Uterus (tissue), 4 donors: ENCODE results near the gene LTBP2. TPM values are rescaled to one million over a fixed set of nuclear protein-coding genes. Genes with fewer than 3 reads are reported as not detected.
A peak's percentile ranks its signal among the peaks of the same experiment; 100 is the strongest.

Source experiments
- DNase-seq, 2 donors: peaks; one replicate each; pipeline ENCODE4 v3.0.0-alpha.2; 2019 to 2020
- H3K27ac ChIP-seq, 2 donors: fragments of 200-600 bp; sonication (generic); 1 replicate in 1 of 2; 2 replicates in 1 of 2; pipeline ENCODE4 v1.5.1; 2016 to 2018
- H3K27me3 ChIP-seq, 2 donors: fragments of 200-600 bp; sonication (generic); one replicate each; pipeline ENCODE4 v1.5.1; 2018 to 2019; ENCODE audit warnings: control low read depth in 1 of 2
- H3K36me3 ChIP-seq, 2 donors: fragments of 200-600 bp; sonication (generic); one replicate each; pipeline ENCODE4 v1.5.1; 2019; ENCODE audit warnings: control low read depth in 1 of 2
- H3K4me1 ChIP-seq, 2 donors: fragments of 200-600 bp; sonication (generic); one replicate each; pipeline ENCODE4 v1.5.1; 2018 to 2019; ENCODE audit warnings: control low read depth in 1 of 2
- H3K4me3 ChIP-seq, 2 donors: fragments of 200-600 bp; sonication (generic); 1 replicate in 1 of 2; 2 replicates in 1 of 2; pipeline ENCODE4 v1.5.1; 2018 to 2019; ENCODE audit warnings: mild to moderate bottlenecking in 1 of 2
- H3K9me3 ChIP-seq, 2 donors: fragments of 200-600 bp; sonication (generic); one replicate each; pipeline ENCODE4 v1.5.1; 2019; ENCODE audit warnings: control low read depth in 1 of 2
- CTCF ChIP-seq, 4 experiments: fragments of 200-600 bp in 2 of 4; fragments of 450-650 bp in 2 of 4; sonication (generic) in 2 of 4; IDR thresholded peaks; one replicate each; pipeline ENCODE4 v1.5.1; 2016 to 2019; ENCODE audit warnings: antibody characterized with exemption in 4 of 4, mild to moderate bottlenecking in 2 of 4, moderate library complexity in 1 of 4
- POLR2A ChIP-seq, 2 donors: fragments of 450-650 bp; IDR thresholded peaks; one replicate each; pipeline ENCODE4 v1.6.1; 2016; ENCODE audit warnings: antibody characterized with exemption in 2 of 2, mild to moderate bottlenecking in 1 of 2, moderate library complexity in 1 of 2
- intact Hi-C: fragments of 100-400 bp; cut with DNase I; formaldehyde crosslinking; loops from one replicate; pipeline ENCODE4 v1.15.1; 2023; ENCODE audit warnings: low total_unique reads
- total RNA-seq, 4 donors: library from RNA; depleted of rRNA in 3 of 4; stranded (reverse); fragments of >200 nt in 3 of 4; gene quantifications; one replicate each; pipeline versions ENCODE4 v1.1.0 to v1.2.4, GENCODE V29; 2014 to 2023
- donor health status: DM: yes; HTN: yes; CAD: no.

The LTBP2 gene
- total RNA-seq, 4 donors from 2014 or later, result 18.8 to 70.6 (median 35.1) TPM

- H3K27me3 ChIP-seq, result no peaks in the 10 kb centered on the region
- H3K9me3 ChIP-seq, result no peaks in the 10 kb centered on the region
- intact Hi-C loops, result no loop called here
- H3K36me3 ChIP-seq, result no peaks in the 10 kb centered on the region
- peaks cover 6 to 18% of the 10 kb centered on the region in 2 donors for H3K4me1 ChIP-seq
- TF ChIP-seq POLR2A (IDR thresholded peaks at IDR 0.05) (no peak), CTCF (IDR thresholded peaks at IDR 0.05) (no peak)
- no peak overlapping the region for H3K4me3 ChIP-seq
- no peak for DNase-seq
- H3K27ac ChIP-seq, result no peak overlapping the region
Measured at GRCh38 chr14:74649673-74650072, 37.6 kb upstream of the LTBP2 start.

- TF ChIP-seq POLR2A (IDR thresholded peaks at IDR 0.05), result no peak
- TF ChIP-seq CTCF (IDR thresholded peaks at IDR 0.05), result no peak
- no peaks in the 10 kb centered on the region for H3K36me3 ChIP-seq
- H3K4me1 ChIP-seq, result peaks cover 6 to 18% of the 10 kb centered on the region in 2 donors
- H3K9me3 ChIP-seq, result no peaks in the 10 kb centered on the region
- H3K4me3 ChIP-seq, result no peak overlapping the region
- no peak overlapping the region for H3K27ac ChIP-seq
- H3K27me3 ChIP-seq, result no peaks in the 10 kb centered on the region
- intact Hi-C loops, result no loop called here
- DNase-seq, result no peak
Measured at GRCh38 chr14:74649167-74649566, 37.1 kb upstream of the LTBP2 start.

- H3K4me3 ChIP-seq, result no peak overlapping the region
- no peaks in the 10 kb centered on the region for H3K9me3 ChIP-seq
- H3K36me3 ChIP-seq, result no peaks in the 10 kb centered on the region
- peak overlapping the region in 1 of 2 donors; percentile 8 for H3K27ac ChIP-seq
- TF ChIP-seq CTCF (IDR thresholded peaks at IDR 0.05) (no peak), POLR2A (IDR thresholded peaks at IDR 0.05) (no peak)
- intact Hi-C loops, result no loop called here
- no peaks in the 10 kb centered on the region for H3K27me3 ChIP-seq
- DNase-seq, result no peak
- H3K4me1 ChIP-seq, result peaks cover 6 to 18% of the 10 kb centered on the region in 2 donors
Measured at GRCh38 chr14:74648601-74649000, 36.6 kb upstream of the LTBP2 start.

- no peaks in the 10 kb centered on the region for H3K9me3 ChIP-seq
- intact Hi-C loops, result no loop called here
- H3K27me3 ChIP-seq, result no peaks in the 10 kb centered on the region
- H3K4me1 ChIP-seq, result peaks cover 6 to 18% of the 10 kb centered on the region in 2 donors
- H3K4me3 ChIP-seq, result no peak overlapping the region
- DNase-seq, result no peak
- no peaks in the 10 kb centered on the region for H3K36me3 ChIP-seq
- peak overlapping the region in 1 of 2 donors; percentile 8 for H3K27ac ChIP-seq
- TF ChIP-seq CTCF (IDR thresholded peaks at IDR 0.05) (no peak), POLR2A (IDR thresholded peaks at IDR 0.05) (no peak)
Measured at GRCh38 chr14:74647678-74648461, 35.8 kb upstream of the LTBP2 start.

GRCh38 chr14:74647061-74647677 is 35.1 kb upstream of the LTBP2 start:
- no peak for TF ChIP-seq POLR2A (IDR thresholded peaks at IDR 0.05)
- TF ChIP-seq CTCF (IDR thresholded peaks at IDR 0.05), result no peak
- H3K4me3 ChIP-seq, result no peak overlapping the region
- no peak for DNase-seq
- H3K27ac ChIP-seq, result peak overlapping the region in 1 of 2 donors; percentile 8
- no peaks in the 10 kb centered on the region for H3K27me3 ChIP-seq
- intact Hi-C loops, result no loop called here
- H3K4me1 ChIP-seq, result peaks cover 6 to 18% of the 10 kb centered on the region in 2 donors
- no peaks in the 10 kb centered on the region for H3K36me3 ChIP-seq
- no peaks in the 10 kb centered on the region for H3K9me3 ChIP-seq
